Type B pancreatic cell (in vitro differentiated cells): Measurements from ENCODE around the gene MACROD1. TPM values are rescaled to one million over a fixed set of nuclear protein-coding genes. Genes with fewer than 3 reads are reported as not detected.

ENCODE experiments used
- DNase-seq: peaks from one replicate; pipeline ENCODE4 v3.0.0; 2021; ENCODE audit warnings: mixed read lengths; ENCODE audit not compliant: unreplicated experiment; ENCODE audit errors: extremely low spot score
- H3K27ac Mint-ChIP-seq: 2 replicates; pipeline ENCODE4 v1.8.0; 2021; ENCODE audit warnings: mild to moderate bottlenecking, mixed read lengths
- H3K27me3 Mint-ChIP-seq: 2 replicates; pipeline ENCODE4 v1.8.0; 2021; ENCODE audit warnings: mixed read lengths
- H3K36me3 Mint-ChIP-seq: 2 replicates; pipeline ENCODE4 v1.8.0; 2021; ENCODE audit warnings: mixed read lengths
- H3K4me1 Mint-ChIP-seq: one replicate; pipeline ENCODE4 v1.8.0; 2021; ENCODE audit warnings: mixed read lengths; ENCODE audit not compliant: unreplicated experiment
- H3K4me3 Mint-ChIP-seq: 2 replicates; pipeline ENCODE4 v1.8.0; 2021; ENCODE audit warnings: mild to moderate bottlenecking, mixed read lengths
- H3K9me3 Mint-ChIP-seq: 2 replicates; pipeline ENCODE4 v1.8.0; 2021; ENCODE audit warnings: mixed read lengths
- total RNA-seq: library from RNA; stranded (reverse); gene quantifications from 2 replicates; pipeline ENCODE4 v1.2.1, GENCODE V29; 2021; ENCODE audit warnings: low replicate concordance
- TF ChIP-seq, protein P1 (sequence below): fragments of 200-600 bp; sonication (generic); conservative IDR thresholded peaks from 2 replicates; pipeline ENCODE4 v1.5.0; 2021; ENCODE audit warnings: antibody characterized with exemption, mild to moderate bottlenecking

The MACROD1 gene
- total RNA-seq, 1 donor from 2014 or later = 21.1 TPM

DNA sequence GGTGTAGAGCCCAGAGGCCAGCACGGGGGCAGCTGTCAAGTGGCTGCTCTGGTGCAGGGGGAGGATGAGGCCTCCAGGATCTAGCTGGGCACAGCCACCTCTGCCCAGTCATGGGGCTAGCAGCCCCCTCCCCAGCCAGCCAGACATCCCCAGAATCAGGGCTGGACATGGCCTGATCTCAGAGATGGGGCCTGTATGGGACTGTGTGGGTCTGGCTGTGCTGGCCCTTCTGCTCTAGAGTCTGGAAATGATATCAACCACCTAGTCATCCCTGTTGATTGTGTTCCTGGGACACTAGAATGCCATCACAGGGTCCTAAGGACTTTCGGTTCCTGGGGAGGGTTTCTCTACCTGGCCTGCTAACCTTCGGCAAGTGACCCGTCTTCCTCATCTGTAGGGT lies 127.4 kb downstream of the MACROD1 start:
- TF ChIP-seq, protein P1, sequence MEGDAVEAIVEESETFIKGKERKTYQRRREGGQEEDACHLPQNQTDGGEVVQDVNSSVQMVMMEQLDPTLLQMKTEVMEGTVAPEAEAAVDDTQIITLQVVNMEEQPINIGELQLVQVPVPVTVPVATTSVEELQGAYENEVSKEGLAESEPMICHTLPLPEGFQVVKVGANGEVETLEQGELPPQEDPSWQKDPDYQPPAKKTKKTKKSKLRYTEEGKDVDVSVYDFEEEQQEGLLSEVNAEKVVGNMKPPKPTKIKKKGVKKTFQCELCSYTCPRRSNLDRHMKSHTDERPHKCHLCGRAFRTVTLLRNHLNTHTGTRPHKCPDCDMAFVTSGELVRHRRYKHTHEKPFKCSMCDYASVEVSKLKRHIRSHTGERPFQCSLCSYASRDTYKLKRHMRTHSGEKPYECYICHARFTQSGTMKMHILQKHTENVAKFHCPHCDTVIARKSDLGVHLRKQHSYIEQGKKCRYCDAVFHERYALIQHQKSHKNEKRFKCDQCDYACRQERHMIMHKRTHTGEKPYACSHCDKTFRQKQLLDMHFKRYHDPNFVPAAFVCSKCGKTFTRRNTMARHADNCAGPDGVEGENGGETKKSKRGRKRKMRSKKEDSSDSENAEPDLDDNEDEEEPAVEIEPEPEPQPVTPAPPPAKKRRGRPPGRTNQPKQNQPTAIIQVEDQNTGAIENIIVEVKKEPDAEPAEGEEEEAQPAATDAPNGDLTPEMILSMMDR = no peak
- Mint-ChIP-seq H3K9me3 (no peaks in the 10 kb centered on the region), H3K36me3 (no peaks in the 10 kb centered on the region), H3K4me1 (peaks cover 17% of the 10 kb centered on the region), H3K27me3 (peaks cover 45% of the 10 kb centered on the region), H3K4me3 (peak overlapping the region; percentile 17), H3K27ac (no peak overlapping the region)
- no peak for DNase-seq

DNA sequence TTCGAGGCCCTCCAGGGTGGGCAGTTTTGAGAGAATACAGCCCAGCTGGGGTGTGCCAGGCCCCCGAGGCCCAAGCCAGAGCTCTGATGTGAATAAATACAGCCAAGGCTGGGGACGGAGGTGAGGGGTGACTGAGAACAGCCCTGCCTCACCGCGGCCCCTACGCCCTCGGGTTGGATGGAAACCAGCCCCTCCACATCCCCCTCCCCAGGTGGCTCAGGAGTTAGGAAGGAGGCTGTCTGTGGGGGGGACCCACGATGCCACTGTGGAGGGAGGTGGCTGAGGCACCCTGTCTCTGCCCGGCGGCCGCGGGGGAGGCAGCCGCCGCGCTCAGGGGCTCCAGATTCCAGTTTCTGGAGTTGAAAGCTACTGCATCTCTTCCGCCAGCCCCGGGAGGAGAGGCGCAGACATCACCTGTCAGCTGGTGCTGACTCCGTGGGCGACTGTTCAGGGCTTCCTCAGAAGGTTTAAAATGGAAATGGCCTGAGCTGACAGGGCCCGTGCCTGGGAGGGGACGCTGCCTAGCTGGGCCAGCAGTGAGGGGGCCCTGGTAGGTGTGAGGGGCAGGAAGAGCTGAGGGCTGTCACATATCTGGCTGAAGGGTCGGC lies 128.8 kb downstream of the MACROD1 start:
- DNase-seq = no peak
- Mint-ChIP-seq H3K27ac (no peak overlapping the region), H3K4me3 (peak overlapping the region; percentile 44), H3K36me3 (no peaks in the 10 kb centered on the region), H3K9me3 (no peaks in the 10 kb centered on the region), H3K4me1 (peaks cover 17% of the 10 kb centered on the region), H3K27me3 (peaks cover 52% of the 10 kb centered on the region)
- TF ChIP-seq, protein P1 = no peak

DNA sequence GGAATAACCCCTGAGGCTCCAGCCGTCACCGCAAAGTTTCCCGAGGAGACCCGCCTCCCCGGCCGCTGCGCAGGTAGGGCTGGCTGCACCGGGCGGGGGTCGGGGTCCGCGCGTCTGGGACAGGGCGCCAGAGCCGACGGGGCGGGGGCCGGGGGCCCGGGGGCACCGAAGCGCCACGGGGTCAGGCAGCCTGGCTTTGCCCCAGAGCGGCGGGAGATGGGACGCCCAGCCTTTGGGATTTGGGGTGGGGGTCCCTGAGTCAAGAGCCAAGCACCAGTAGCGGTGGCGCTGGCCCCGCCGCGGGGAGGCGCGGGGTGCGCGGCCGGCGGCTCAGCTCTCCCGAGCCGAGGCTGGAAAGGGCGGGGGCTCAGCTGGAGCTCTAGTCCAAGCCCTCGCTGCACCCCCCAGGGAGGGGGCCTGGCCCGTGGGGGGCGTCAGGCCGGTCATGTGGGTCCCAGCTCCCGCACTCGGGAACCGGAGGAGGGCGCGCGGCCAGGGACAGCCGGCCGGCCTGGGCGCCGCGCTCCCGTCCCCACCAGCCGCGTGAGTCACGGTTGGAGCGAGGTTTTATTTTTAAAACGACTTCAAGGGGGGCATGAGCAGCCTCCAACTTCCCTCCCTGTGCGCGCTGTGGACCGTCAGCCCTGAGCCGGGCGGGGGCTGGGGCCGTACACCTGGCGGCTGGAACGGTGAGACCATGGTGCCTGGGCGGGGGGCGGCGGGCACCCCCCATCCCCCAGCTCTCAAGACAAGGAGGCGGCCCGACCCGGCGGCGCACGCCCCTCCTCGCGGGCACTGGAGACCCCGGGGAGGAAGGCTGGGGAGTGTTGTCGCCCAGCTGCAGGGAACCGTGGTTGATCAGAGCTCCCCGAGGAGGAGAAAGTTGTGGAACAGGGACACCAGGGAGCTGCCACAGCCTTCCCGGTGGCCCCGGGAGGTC lies 129.6 kb downstream of the MACROD1 start:
- no peaks in the 10 kb centered on the region for H3K9me3 Mint-ChIP-seq
- H3K4me1 Mint-ChIP-seq = peaks cover 15% of the 10 kb centered on the region
- no peak for DNase-seq
- no peak overlapping the region for H3K4me3 Mint-ChIP-seq
- TF ChIP-seq, protein P1 = no peak
- no peak overlapping the region for H3K27ac Mint-ChIP-seq
- H3K27me3 Mint-ChIP-seq = peaks cover 52% of the 10 kb centered on the region
- no peaks in the 10 kb centered on the region for H3K36me3 Mint-ChIP-seq

DNA sequence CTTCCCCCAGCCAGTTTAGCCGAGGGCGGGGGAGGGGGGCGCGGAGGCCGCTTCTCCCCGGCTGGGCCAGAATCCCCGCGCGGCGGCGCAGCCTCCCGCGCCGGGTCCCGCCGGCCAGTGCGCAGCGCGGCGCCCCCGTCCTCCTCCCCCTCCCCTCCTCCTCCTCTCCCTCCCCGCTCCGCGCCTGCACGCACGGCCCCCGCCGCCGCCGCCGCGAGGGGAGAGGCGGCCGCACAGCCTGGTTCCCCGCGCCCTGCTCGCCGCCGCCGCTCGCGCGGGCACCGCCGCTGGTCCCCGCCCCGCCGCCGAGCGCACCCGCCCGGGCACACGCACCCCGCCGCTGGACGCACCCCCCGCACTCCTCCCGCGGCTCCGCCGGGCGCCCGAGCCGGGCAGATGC lies 130.3 kb downstream of the MACROD1 start, which contains the start of gene FLRT1:
Gene FLRT1, plus strand, starts transcription at position 356 of the 400 bp plus-strand sequence. CDS start 80,337 bp downstream, outside the sequence.
- Mint-ChIP-seq H3K27me3 (peaks cover 51% of the 10 kb centered on the region), H3K4me3 (peak within 1 kb of the TSS; percentile 84), H3K9me3 (no peaks in the 10 kb centered on the region), H3K4me1 (peaks cover 13% of the 10 kb centered on the region), H3K27ac (peak within 1 kb of the TSS; percentile 31), H3K36me3 (no peaks in the 10 kb centered on the region)
- no peak for DNase-seq
- TF ChIP-seq, protein P1 = no peak

DNA sequence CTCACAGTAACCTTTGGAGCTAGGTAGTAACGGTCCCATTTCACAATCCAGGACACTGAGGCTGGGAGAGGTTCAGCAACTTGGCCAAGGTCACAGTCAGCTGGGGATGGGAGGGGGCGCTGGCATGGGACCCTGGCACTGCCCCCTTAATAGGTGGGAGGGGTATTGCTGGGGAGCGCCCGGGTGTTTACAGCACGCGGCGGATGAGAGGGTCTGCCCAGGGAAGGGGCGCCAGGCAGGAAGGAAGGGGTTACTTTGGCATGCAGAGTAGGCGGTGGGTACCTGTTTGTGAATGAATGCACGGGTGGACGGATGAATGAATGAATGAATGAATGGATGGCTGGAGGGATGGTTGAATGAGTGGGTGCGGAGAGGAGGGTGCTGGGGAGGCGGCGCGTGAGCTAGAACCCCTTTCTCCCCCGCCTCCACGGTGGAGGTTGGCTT lies 130.8 kb downstream of the MACROD1 start:
- peak overlapping the region; percentile 31 for H3K27ac Mint-ChIP-seq
- peaks cover 52% of the 10 kb centered on the region for H3K27me3 Mint-ChIP-seq
- H3K4me1 Mint-ChIP-seq = peaks cover 18% of the 10 kb centered on the region
- no peak for DNase-seq
- H3K9me3 Mint-ChIP-seq = no peaks in the 10 kb centered on the region
- TF ChIP-seq, protein P1 = no peak
- H3K4me3 Mint-ChIP-seq = peak overlapping the region; percentile 84
- no peaks in the 10 kb centered on the region for H3K36me3 Mint-ChIP-seq
